Measurements from ENCODE around the gene SPDYE4.

Gene SPDYE4

DNA sequence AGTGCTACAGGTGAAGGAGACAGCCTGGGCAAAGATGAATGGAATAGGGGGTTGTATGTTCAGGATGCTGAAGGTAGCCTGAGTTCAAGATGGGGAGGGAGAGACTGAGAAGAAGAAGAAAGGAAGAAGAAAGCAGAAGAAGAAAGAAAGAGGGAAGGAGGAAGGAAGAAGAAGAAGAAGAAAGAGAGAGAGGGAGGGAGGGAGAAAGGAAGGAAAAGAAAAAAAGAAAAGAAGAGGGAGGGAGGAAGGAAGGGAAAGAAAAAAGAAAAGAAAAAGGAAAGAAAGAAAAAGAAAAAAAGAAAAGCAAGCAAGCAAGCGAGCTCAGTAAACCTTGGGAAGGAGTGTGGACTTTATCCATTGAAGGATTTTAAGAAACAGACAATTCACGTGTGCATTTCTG, 21.6 kb downstream of the SPDYE4 start:
- DNase-seq = no peak

DNA sequence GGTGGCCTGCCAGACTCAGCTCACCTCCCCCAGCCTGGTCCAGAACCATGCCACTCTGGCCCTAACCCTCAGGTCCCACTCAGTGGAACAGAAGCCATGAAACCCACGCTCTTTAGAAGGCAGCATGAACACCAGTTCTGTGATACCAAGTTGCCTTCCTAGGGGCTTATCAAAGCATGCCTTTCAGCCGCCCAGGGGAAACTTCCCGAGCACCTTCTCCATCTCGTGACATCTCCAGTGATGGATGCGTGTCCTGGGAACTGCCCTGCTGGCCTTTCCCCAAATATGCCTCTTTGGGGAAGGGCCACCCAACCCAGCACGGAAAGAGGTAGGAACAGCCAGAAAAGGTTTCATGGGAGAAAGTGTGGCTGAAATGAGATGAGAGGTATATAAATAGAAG, 22.0 kb downstream of the SPDYE4 start:
- DNase-seq = no peak

DNA sequence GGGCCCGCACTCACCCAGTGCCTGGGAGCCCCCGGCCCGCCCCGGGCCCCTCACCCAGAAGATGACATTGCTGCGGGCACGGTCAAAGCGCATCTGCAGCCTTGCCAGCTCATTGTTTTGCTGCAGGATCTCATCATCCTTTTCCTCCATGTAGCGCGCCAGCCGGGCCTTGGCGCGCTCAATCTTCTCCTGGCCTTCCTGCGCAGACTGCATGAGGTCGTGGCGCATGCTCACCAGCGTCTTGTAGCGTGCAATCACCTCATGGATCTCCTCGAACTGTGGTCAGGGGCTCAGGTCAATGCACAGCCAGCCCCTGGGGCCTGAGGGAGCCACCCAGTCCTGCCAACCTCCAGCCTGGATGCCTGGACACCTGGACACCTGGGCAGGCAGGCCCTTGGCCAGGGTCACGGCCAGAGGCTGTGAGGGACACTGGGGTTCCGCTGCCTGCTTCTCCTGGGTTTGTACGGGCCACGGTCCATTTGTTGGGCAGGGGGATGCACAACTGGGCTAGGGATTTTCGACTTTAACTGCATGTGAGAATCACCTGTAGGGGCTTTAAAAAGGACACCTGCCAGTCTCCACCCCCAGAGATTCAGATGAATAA, 22.9 kb downstream of the SPDYE4 start:
- no peak for DNase-seq

DNA sequence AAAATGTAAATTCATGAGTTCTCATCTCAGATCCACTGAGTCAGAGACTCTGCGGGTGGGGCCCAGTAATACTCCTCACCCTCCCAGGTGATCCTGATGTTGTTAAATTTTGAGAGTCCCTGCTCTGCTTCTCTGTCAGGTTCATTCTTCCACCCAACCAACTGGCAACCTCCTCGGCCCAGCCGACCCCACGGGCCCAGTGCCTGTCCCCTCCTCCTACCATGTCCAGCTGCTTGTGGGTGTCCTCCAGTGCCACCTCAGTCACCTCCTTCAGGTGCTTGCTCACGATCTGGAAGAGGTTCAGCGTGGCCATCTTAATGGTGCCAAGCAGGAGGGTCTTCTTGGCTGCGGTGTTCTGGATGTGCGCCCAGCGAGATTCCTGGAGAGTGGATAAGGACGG, 23.5 kb downstream of the SPDYE4 start:
- no peak for DNase-seq

DNA sequence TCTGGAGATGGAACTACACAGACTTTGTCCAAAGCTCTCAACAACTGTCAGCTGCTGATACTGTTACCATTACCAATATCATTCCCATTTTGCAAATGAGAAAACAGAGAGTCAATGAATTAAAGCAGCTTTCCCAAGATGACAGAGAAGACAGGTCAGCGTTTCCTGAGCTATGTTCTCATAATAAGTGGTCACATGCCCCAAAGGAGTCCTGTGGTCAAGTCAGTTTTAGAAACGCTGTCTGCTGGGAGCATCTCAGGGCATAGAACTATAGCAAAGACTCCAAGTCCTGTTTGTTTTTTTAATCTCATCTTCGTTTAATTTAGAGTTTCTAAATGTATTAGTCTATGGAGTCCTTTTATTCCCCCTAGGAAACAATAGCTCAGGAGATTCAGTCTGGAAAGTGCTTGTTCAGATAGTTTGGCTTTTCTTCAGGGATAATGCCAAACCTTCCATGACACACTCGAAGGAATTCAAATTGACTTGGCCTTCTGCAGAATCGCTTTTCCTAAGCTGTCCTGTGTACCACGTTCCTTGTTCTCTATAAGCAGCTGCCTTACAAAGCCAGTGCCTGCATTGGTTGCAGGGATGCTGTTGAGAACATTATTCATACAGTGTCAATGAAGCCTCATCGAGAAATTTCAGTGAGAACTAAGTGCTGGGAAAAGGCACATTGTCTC, 25.8 kb downstream of the SPDYE4 start:
- no peak for DNase-seq

DNA sequence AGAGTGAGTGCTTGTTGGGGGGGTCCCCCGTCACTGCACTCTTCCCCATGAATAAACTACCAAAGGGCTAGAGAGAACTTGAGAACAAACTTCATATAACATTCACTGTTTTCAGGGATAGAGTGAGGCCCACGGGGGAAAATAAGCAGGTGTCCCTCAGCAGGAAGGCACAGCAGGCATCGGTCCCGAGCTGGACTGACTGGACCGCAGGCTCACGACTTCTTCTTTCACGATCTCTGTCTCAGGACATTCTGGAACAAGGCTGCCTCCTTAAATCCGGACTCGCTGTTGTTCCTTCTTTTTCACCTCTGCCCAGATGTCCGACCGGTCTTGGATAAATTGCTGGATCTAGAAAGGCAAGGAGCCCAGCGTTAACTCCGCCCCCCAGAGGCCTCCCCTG, 28.5 kb downstream of the SPDYE4 start:
- no peak for DNase-seq

DNA sequence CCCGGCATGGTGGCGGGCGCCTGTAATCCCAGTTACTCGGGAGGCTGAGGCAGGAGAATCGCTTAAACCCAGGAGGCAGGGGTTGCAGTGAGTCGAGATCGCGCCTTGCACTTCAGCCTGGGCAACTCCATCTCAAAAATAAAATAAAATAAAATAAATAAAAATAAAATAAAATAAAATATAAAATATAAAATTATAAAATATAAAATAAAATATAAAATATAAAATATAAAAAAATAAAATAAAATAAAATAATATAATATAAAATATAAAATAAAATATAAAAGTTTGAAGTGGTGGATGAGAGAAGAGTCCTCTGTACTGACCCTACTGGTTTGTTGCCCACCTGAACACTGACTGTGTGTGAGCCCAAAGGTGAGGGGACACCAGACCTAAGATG, 28.9 kb downstream of the SPDYE4 start:
- DNase-seq = no peak

DNA sequence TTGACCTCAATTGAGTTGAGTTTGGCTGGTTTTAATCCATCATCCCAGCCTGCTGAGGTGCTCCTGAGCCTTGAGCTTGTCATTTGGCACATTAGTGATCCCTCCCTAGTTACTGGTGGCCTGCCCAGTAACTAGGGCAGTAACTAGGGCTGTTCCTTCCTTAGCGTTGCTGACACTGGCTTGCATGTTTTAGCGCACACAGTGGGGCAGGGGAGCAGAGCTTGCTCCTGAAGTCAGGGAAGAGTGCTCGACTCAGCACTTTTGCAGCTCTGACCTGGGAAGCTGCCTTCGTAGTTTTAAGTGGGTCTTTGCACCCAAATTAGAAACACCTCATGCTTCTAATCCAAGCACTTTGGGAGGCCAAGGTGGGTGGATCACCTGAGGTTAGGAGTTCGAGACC, 29.4 kb downstream of the SPDYE4 start:
- DNase-seq = no peak

DNA sequence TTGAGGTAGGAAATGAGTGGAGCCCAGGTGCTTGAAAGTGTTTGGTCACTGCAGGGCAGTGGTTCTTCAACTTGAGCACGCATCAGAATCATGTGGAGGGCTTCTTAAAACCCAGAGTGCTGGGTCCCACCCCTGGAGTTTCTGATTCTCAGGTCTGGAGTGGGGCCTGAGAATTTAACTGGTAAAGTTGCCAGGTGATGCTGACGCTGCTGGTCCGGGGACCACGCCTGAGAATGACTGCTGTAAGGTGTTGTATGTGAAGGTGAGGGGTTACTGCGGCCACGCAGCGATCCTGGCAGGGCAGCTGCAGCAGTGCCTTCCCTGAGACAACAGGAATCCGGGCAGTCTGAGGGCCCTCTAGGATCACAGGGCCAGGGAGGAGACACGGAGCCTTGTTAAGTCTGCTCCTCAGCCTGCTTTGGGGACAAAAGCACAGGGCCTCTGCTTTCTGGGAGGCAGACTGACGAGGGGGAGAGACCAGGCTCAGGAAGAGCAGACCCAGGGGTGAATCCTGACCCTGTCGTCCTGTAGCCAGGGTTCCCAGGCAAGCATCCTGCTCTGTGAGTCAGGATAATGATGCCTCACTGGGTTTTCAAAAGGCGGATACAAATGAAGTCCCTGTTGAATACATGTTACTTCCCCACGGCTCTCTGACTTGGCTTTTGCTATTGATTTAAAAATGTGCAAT, 30.0 kb downstream of the SPDYE4 start:
- no peak for DNase-seq

DNA sequence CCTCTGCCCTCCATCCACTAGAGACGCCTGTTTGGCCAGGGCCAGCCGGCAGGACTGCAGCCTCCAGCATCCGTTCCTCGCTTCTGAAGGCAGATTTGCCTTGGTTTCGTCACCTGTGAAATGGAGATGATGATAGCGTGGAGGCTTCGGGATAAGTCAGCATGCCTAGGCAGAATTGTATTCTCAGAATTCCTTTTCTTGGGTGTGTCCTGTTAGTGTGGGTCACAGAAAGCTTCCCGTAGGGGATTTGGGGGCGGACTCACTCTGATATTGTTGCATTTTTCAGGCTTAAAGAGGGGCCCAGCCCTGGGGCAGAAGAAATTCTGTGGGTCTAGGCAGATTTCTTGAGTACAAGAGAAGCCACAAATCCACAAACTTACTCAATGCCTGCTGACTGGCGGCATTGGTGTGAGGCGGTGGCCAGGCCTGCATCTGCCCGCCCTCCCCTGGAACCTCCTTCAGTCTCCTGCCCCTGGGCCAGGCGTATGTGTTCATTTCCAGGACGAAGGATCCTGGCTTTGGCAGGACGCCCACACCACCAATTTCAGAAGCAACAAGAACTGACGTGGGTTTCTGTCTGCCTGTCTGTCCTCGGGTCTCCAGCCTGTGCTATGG, 31.3 kb downstream of the SPDYE4 start:
- DNase-seq = no peak

DNA sequence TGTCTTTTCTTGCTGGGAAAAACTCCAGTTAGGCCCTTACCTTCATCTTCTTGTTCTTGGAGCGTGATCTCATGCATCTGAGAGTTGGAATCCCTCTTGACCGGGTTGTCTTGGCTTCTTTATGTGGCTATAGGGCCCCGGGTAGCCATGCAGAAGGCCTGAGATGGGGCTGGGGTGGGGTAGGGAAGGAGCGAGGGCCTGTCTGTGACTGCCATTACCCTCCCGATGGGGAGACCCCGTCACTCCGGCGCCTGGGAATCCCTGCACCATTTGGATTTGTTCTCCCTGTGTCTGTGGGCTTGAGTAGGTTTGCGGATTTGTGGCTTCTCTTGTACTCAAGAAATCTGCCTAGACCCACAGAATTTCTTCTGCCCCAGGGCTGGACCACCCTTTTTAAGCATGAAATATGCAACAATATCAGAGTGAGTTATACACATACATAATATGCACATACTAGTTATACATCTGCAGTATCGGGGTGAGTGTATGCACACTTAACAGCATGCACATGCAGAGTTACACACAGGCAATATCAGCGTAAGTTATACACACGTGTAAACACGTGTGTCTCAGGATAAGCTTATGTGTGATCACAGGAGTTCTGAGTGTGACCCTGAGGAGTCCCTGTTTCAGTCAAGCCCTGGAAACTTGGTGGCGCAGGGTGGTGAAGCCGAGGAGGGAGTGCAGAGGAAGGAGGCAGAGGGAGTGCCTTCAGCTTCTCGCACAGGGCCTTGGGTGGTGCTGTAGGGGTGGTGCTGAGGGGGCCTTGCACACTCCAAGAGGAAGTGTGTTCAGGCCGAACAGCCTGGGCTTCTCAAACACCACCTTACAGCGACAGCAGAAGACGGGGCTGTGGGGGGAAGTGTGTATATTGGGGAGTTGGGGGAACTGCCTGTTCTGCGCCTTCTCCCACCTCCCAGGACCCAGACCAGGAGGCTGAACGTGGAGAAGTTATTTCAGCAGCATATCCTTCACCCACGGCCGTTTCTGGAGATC, 32.2 kb downstream of the SPDYE4 start:
- DNase-seq = no peak

DNA sequence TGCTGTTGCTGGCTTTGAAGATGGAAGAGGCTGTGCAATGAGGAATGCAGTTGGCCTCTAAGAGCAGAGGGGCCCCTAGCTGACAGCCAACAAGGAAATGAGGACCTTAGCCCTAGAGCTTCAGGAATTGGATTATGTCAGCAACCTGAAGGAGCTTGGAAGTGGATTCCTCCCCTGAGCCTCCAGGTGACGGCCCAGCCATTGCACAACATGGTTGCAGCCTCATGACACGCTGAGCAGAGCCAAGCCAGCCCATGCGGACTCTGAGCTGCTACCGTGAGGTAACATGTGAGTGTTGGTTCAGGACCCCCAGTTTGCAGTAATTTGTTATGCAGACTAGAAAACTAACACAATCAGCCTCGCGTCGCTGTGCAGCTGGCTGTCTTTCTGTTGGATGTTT, 33.9 kb downstream of the SPDYE4 start:
- DNase-seq = no peak

DNA sequence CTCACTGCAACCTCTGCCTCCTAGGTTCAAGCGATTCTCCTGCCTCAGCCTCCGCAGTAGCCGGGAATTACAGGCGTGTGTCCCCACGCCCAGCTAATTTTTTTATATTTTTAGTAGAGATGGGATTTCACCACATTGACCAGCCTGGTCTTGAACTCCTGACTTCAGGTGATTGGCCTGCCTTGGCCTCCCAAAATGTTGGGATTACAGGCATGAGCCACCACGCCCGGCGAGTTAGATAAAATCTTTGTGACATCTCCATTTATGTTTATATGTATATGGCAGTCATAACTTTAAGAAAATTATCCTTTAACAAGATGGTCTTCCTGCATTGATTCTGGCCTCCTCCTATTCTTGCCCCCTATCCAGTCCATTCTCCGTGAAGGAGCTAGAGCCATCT, 37.8 kb downstream of the SPDYE4 start:
- DNase-seq = no peak

DNA sequence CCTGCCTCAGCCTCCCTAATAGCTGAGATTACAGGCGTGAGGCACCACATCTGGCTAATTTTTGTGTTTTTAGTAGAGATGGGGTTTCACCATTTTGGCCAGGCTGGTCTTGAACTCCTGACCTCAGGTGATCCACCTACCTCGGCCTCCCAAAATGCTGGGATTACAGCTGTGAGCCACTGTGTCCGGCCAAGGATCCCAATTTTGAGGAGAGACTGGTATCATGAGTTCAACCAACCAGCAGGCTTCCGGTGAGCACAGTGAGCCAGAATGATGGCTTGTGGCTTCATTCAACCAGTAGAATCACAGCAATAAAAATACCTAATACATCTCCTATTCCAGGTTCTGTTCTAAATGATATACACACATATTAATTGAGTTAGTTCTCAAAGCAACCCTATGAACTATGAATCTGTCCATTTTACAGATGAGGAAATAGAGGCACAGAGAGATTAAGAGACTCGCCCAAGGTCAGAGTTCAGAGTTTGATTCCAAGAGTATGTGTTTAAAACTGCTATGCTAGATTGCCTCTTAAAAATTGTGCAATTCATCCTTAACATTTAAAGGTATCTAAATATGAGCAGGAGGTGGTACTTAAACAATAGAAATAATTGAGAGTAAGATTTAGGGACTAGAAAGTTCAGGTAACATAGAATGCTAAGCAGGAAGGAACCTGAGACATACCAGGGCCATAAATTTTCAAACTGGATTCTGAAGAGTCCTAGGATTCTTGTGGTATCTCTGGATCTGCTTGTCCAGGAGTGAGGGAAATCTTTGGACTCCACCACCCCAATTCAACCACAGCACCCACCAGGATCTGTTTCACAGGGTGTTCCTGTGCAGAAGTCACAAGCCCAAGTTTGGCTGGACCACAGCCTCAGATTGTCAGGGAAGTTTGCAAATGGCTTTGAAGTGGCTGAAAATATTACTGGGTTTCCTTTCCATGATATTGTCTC, 38.8 kb downstream of the SPDYE4 start:
- DNase-seq = no peak

DNA sequence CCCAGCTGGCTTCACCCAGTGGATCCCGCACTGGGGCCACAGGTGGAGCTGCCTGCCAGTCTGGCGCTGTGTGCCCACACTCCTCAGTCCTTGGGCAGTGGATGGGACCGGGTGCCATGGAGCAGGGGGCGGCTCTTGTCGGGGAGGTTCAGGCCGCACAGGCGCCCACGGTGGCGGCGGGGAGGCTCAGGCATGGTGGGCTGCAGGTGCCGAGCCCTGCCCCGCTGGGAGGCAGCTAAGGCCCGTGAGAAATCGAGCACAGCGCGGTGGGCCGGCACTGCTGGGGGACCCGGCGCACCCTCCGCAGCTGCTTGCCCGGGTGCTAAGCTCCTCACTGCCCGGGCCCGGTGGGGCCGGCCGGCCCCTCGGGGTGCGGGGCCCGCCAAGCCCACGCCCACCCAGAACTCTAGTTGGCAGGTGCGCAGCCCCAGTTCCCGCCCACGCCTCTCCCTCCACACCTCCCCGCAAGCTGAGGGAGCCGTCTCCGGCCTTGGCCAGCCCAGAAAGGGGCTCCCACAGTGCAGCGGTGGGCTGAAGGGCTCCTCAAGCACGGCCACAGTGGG, 40.3 kb downstream of the SPDYE4 start:
- DNase-seq = no peak

DNA sequence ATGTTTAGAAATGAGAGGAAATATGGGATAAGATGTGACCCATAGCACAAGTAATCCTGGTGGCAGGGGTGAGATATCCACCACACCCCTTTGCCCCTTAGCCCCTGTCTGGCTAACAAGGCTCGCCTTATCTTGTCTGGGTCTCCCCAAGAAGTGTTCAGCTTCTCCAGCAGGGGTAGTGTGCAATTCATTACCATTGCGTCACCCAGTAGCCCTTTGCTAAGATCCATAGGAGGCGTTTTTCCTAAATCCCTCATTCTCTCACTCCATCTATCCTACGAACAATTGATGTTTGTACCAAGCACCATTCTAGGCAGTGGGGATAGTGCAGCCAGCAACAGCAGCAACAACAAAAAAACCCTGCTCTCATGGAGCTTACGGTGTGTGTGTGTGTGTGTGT, 44.5 kb downstream of the SPDYE4 start:
- DNase-seq = no peak

DNA sequence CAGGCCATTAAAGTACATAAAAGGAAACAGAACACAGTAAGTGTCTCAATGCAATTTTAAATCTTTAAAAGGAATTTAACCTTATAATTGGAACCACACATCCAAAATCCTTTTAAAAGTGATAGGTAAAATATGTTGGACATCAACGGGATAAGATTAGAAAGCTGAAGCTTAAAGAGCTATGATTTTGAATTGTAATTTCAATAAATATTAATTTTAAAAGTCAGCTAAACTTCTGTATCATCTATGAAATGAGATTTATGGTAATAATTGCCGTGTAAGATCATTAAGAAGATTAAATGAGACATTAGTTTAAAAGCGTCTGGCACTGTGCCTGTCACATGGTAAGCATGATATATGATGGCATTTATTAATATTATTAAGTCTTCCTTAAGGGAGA, 45.0 kb downstream of the SPDYE4 start:
- DNase-seq = no peak

DNA sequence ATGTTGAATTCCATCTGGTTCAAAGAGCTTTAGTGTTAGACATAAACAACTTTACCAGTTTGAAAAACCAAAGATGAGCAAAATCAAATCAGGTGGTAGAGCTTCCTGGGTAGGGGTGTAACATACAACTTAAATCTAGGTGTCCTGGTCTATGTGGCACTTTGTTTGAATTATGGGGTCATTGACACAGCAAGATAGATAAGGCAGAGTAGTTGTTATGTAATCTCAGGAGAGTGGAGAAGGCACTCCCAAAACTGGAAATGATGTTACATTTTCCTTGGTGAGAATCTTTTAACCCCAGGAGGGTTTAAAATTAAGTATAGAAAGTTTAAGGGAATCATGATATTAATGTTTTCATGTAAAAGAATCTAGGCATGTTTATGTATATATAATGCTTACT, 45.6 kb downstream of the SPDYE4 start:
- no peak for DNase-seq

DNA sequence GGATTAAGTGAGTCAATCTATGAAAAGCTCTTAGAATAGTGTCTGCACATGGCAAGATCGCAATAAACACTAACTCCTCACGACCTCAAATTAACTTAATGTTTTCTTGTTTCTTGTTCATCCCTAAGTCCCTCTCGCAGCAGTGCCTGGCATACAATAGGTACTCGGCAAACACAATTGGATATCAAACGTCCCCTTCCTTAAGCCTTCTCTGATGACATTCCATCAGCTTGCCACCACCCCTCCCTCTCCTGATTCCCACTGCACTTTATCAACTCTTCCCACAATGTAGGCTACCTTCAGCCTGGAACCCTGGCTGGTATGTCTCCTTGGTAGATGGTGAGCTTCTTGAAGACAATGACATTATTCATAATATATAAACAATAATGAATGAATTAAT, 47.1 kb downstream of the SPDYE4 start:
- DNase-seq = no peak

DNA sequence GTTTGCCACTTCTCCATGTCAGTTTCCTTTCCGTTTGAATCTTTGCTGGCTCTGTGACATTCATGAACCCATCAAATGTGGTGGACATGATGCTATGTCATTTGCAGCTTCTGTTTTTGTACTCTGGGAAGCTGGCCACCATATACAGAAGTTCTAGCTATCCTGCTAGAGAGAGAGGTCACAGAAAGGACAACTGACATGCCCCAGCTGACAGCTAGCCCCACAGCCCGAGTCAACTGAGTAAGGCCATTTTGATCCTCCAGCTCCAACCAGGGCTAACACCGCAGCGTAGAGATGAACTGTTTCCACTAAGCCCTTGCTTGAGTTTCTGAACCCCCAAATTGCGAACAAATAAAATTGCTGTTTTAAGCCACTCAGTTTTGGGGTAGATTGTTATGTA, 47.5 kb downstream of the SPDYE4 start:
- DNase-seq = no peak

DNA sequence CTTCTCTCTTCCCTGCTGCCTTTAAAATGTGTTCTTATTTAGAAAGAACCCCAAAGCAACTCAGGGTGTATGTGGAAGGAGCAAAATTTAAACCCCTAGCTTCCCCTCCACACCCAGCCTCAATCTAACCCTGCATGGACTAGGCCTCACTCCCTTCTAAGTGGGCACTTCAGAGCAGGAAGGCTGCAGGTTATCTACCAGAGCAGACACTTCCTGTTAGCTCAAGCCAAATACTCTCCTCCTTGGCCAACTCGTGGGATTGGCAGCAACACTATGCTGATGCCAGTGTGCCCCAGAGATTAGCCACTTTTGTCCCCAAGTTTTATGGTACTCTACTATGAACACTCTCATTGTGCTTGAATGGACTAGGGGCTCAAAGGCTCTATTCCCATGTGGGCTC, 49.3 kb downstream of the SPDYE4 start:
- no peak for DNase-seq

Data from NCI-H146 (cell line).